Stimulated activated CD4-positive, alpha-beta T cell treated with anti-CD3 and anti-CD28 coated beads, TNF-alpha, amount 100 ng/mL, for 1 hour (primary cell): ENCODE results near the gene FBRSL1.
"Not testable (repeated sequence)": the region's sequence is repeated elsewhere in the genome, so short reads cannot be mapped to it uniquely, and the experiment has no call there.

Experiments used
- DNase-seq, 3 donors: peaks; one replicate each; pipeline ENCODE4 v3.0.0-alpha.2; 2020; ENCODE audit warnings: low read depth in 3 of 3, low spot score in 1 of 3

Gene FBRSL1

GRCh38 chr12:132523576-132524331, 33.8 kb downstream of the FBRSL1 start:
- peak; percentile 21 to 64 (median 51) for DNase-seq

DNA sequence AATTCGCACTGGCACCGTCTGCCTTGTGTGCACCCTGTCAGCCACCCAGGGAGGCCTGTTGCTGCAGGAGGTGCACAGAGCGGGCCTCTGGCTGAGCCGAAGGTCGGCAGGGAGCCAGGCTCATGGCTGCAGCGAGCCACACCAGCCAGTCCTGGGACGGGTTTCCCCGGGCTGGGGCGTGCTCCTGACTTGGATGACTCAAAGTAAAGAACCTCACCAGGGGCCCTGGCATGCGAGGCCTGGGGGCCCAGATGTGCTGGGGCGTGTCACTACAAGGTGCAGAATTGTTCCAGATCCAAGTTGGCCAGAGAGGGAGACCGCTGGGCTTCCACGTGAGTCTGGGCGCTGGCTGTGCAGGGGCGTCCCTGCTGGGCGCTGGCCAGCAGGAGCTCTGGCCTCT, 34.5 kb downstream of the FBRSL1 start:
- no peak for DNase-seq

DNA sequence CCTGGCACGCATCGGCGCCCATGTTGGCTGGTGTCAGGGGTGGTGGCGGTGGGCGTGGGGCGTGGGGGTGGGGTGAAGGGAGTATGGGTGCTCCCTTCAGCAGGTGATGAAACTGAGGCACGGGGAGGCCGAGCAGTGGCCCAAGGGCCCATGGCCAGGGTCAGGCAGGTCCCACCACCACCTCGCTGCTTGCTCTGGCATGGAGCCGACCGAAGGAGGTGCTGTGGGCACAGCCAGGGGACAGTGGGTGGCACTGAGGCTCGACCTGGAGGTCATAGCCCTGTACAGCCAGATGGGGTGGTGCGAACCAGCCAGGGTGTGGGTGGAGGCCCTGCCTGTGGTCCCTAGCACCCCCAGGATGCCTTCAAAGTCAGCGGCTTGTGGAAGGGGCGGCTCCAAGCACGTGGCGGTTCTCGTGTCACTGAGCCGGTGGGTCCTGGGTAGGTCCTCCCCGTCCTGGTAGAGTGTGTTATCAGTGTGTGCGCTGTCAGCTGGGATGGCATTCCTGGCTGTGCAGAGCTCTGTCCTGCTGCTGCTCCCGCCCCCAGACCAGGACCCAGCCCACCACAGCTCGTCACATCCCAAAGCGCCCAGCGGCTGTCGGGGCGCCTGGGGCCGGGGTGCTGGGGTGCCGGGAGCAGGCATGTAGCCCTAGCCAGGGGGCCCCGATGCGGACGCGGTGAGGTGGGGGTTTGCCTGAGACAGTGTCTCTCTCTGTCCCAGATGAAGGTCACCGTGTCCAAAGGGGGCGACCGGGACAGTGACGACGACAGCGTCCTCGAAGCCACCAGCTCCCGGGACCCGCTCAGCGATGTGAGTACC, 35.3 kb downstream of the FBRSL1 start:
- no peak for DNase-seq

- DNase-seq, result no peak
Measured at GRCh38 chr12:132525833-132526455, 36.0 kb downstream of the FBRSL1 start.

DNA sequence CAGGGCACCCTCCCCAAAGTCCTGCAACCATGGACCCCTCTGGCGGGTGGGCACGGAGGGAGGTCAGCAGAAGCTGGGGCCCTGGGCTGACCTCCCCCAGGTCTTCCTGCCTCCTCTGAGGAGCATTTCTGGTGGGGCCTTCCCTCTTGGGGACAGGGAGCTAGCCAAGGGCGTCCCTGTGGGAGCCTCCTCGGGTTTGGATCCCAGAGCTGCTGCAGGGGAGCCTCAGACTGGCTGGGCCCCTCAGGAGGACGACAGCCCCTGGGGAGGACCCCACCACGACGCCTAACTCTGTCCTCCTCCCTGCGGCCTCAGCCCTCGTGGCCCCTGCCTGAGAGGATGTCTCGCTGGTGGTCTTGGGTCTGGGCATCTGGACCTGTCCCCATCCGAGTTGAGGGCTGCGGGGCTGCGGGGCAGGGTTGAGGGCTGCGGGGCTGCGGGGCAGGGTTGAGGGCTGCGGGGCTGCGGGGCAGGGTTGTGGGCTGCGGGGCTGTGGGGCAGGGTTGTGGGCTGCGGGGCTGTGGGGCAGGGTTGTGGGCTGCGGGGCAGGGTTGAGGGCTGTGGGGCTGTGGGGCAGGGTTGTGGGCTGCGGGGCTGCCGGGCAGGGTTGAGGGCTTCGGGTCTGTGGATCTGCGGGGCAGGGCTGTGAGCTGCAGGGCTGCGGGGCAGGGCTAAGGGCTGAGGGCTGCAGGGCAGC, 37.4 kb downstream of the FBRSL1 start:
- no peak for DNase-seq

DNA sequence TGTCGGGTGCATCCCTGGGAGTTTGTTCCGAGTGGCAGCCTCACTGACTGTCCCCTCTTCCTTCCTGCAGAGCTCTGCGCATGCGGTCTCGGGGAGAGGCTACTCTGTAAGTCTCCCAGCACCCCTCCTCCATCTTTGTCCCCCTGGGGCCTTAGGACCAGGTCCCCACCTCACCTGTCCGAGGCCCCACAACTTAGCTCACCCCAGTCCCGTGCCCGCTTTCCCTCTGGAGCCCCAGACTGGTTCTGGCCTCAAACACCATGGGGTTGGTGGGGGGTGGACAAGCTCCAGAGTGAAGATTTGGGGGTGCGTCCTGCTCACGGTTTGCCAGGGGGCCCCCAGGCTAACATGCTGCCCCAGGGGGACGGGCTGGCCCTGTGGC, 37.9 kb downstream of the FBRSL1 start:
- DNase-seq, result no peak

- no peak for DNase-seq
Measured at GRCh38 chr12:132528564-132529106, 38.7 kb downstream of the FBRSL1 start.

DNA sequence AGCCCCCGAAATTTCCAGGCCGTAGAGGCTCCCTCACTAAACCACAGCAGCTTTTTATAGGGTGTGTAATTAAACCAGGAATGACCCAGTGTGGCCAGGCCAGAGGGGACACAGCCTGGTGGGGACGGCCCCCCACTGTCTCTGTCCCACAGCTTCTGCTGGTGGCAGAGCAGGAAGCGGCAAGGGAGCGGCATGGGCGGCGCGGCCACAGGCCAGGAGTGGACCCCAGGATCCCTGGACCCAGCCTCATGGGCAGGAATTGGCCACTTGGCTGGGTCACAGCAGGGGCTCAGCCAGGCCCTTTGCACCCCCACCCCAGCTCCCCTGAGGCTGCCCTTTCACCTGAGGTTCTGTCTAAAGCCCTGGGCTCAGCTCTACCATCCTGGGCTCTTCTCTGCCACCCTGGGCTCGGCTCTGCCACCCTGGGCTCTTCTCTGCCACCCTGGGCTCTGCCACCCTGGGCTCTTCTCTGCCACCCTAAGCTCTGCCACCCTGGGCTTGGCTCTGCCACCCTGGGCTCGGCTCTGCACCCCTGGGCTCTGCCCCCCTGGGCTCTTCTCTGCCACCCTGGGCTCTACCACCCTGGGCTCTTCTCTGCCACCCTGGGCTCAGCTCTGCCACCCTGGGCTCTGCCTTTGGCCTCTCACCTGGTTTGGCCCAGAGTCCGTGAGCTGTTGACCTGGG, 39.3 kb downstream of the FBRSL1 start:
- no peak for DNase-seq

GRCh38 chr12:132529906-132530305, 40.0 kb downstream of the FBRSL1 start:
- no peak for DNase-seq

DNA sequence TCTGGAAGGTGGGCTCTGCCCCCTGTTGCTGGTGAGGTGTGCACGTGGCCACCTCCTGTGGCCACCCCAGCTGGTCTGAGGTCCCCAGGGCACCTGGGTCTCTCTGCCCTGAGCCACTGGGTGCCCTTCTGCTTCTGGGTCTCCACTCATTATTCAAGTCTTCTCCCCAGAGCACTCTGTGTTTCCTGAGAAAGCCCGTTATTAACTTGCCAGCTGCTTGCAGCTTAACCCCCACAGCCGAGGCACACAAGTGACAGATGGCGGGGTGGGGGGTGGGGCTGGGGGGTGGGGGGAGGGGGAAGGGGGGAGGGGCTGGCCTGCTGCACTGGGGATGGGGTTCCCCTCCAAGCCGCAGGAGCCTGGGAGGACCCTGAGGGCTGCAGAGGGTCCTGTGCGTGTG, 40.5 kb downstream of the FBRSL1 start:
- no peak for DNase-seq

- no peak for DNase-seq
Measured at GRCh38 chr12:132530851-132531250, 40.9 kb downstream of the FBRSL1 start.

DNA sequence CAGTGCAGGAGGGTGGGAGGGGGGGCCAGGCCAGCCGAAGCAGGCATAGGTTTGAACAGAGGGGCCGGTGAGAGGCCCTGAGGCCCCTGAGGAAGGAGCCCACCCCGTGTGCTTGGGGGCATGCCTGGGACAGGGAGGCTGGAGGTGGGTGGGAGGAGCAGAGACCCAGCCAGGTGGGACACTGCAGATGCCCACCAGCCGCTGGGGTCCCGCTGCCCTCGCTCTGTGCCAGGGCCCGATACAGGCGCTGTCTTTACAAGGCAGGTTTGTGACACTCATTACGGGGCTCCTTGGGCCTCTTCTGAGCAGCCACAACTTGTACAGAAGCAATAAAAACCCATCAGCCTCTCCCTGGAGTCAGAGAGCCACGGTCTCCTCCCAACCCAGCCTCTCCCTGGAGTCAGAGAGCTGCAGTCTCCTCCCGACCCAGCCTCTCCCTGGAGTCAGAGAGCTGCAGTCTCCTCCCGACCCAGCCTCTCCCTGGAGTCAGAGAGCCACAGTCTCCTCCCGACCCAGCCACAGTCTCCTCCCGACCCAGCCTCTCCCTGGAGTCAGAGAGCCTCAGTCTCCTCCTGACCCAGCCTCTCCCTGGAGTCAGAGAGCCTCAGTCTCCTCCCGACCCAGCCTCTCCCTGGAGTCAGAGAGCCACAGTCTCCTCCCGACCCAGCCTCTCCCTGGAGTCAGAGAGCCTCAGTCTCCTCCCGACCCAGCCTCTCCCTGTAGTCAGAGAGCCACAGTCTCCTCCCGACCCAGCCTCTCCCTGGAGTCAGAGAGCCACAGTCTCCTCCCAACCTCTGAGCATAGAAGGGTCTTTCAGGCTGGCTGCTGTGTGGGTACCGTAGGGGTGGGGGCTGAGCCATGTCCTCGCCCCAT, 43.0 kb downstream of the FBRSL1 start:
- DNase-seq, result not testable (repeated sequence)

DNA sequence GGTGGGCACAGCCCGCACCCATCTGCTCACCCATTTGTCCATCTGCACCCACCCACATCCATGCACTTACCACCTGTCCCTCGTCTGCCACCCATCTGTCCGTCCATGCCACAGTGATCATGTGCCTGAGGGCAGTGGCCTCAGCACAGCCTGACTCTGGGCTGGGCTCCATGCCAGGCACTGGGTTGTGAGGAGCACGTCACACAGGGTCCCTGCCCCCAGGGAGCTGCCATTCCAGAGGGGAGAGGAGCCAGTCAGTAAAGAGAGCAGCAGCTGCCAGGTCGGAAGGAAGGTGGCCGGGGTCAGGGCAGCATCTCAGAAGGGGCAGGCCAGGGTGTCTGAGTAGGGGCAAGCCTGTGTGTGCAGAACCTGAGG, 43.6 kb downstream of the FBRSL1 start:
- DNase-seq, result no peak

- DNase-seq, result no peak
Measured at GRCh38 chr12:132534076-132534475, 44.1 kb downstream of the FBRSL1 start.

DNA sequence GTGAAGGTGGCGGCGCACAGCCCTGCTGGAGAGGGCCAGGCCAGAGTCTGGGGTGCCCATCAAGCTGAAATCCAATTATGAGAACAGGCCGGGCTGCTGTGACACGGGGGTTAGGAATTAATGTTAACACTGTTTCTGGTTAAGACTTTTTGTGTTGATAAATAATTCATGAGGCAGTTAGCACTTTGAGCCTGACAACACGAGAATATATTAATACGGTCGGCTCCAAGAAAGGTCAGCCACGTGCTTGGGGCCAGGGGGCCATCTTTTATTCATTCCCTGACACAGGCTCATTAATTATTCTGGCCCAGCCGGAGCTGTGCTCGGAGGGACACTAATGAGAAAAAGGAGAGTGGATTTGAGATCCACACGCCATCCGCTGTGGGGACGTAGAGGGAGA, 45.1 kb downstream of the FBRSL1 start:
- DNase-seq, result no peak

GRCh38 chr12:132536102-132536876, 46.3 kb downstream of the FBRSL1 start:
- DNase-seq, result no peak

DNA sequence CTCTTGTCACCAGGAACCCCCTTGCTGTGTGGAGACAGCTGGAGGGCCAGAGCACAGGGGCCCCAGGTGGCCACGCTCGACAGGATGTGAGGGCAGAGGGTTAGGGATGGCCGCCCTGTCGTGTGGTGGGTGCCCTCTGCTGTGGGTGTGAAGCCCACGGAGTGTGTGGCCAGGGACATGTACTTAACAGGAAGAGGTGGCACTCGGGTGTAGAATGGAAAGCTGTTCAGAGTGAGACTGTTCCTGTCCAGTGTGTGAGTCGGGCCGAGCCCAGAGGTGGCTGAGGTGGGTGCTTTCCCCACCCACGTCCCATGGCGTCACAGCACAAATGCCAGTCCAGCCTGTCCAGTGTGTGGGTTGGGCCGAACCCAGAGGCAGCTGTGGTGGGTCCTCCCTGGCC, 47.1 kb downstream of the FBRSL1 start:
- no peak for DNase-seq

DNA sequence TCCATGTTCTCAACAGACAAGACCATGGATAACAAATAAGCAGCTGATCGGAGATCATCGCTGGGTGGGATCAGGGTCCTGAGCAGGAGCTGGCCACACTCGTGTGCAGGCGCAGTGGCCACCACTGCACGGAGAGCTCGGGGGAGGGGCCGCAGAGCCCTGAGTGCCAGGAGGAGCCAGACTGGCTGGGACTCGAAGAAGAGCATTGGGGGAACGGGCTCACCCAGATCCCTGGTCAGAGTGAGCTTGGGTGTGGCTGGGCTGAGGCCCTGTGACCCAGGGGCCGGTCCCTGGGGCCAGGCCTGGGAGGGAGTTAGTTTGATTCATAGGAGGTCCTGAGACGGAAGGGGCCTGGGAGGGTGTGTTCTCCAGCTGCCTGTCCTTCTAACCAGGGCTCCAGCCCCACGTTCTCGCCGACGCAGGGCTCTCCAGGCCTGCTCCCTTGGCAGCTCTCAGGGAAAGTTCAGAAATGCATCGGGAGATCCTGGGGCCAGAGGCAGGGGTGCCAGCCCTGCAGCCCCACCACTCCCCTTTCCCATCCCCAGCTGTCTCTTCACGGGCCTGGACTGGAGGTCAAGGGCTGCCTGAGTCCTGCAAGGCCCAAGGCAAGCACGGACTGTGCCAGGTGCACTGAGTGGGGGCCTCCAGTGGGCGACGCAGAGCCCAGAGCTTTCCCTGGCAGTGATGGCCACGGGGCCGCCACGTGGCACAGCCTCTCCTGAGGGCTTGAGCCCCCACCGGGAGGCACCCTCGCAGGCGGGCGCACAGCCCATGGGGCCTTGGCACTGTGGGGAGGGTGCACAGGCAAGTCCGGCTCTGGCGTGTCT, 48.1 kb downstream of the FBRSL1 start:
- DNase-seq, result no peak
